WERI-Rb-1 (cell line): ENCODE data around the gene PRPF38B.

Source experiments
- DNase-seq: peaks from one replicate; pipeline ENCODE4 v3.0.0-alpha.2; 2020
- H3K27ac ChIP-seq: fragments of 250-450 bp; sonication (Bioruptor Pico); 2 replicates; pipeline ENCODE4 v1.5.1; 2020; ENCODE audit warnings: mild to moderate bottlenecking, moderate library complexity
- H3K27me3 ChIP-seq: fragments of 250-450 bp; sonication (Bioruptor Pico); 2 replicates; pipeline ENCODE4 v1.5.1; 2021; ENCODE audit warnings: mild to moderate bottlenecking, low read depth, moderate library complexity; ENCODE audit not compliant: insufficient read depth, severe bottlenecking
- H3K36me3 ChIP-seq: fragments of 250-450 bp; sonication (Bioruptor Pico); 2 replicates; pipeline ENCODE4 v1.5.1; 2020; ENCODE audit warnings: mild to moderate bottlenecking, moderate library complexity
- H3K4me3 ChIP-seq: 2 replicates; pipeline ENCODE4 v1.5.1; 2011; ENCODE audit warnings: low read depth, mild to moderate bottlenecking, control low read depth, low read length
- H3K9me3 ChIP-seq: fragments of 250-450 bp; sonication (Bioruptor Pico); 2 replicates; pipeline ENCODE4 v1.5.1; 2021; ENCODE audit warnings: mild to moderate bottlenecking, moderate library complexity; ENCODE audit not compliant: severe bottlenecking
- CTCF ChIP-seq: IDR thresholded peaks from 2 replicates; pipeline ENCODE4 v1.5.1; 2011; ENCODE audit warnings: low read depth, mild to moderate bottlenecking, control low read depth, inconsistent platforms, low read length

Gene PRPF38B

GRCh38 chr1:108712606-108713150, 20.6 kb downstream of the PRPF38B start, which contains the start of gene FNDC7:
Gene FNDC7, plus strand, starts transcription at chr1:108712908. Its CDS starts 26 bp downstream, at chr1:108712934.
- H3K27me3 ChIP-seq, result no peaks in the 10 kb centered on the region
- no peaks in the 10 kb centered on the region for H3K36me3 ChIP-seq
- no peaks in the 10 kb centered on the region for H3K9me3 ChIP-seq
- H3K27ac ChIP-seq, result no peak within 1 kb of the TSS
- no peak for TF ChIP-seq CTCF
- DNase-seq, result no peak
- no peak within 1 kb of the TSS for H3K4me3 ChIP-seq

GRCh38 chr1:108715932-108716331, 23.8 kb downstream of the PRPF38B start:
- Histone ChIP-seq H3K9me3 (no peaks in the 10 kb centered on the region), H3K36me3 (no peaks in the 10 kb centered on the region), H3K27ac (no peak overlapping the region), H3K27me3 (no peaks in the 10 kb centered on the region), H3K4me3 (no peak overlapping the region)
- TF ChIP-seq CTCF, result no peak
- no peak for DNase-seq

- Histone ChIP-seq H3K27me3 (no peaks in the 10 kb centered on the region), H3K36me3 (no peaks in the 10 kb centered on the region), H3K27ac (no peak overlapping the region), H3K9me3 (no peaks in the 10 kb centered on the region), H3K4me3 (no peak overlapping the region)
- TF ChIP-seq CTCF, result no peak
- DNase-seq, result no peak
Measured at GRCh38 chr1:108716437-108717230, 24.5 kb downstream of the PRPF38B start.

GRCh38 chr1:108717774-108718316, 25.7 kb downstream of the PRPF38B start:
- Histone ChIP-seq H3K27ac (no peak overlapping the region), H3K36me3 (no peaks in the 10 kb centered on the region), H3K9me3 (no peaks in the 10 kb centered on the region), H3K27me3 (no peaks in the 10 kb centered on the region), H3K4me3 (no peak overlapping the region)
- no peak for DNase-seq
- TF ChIP-seq CTCF, result no peak

- H3K36me3 ChIP-seq, result no peaks in the 10 kb centered on the region
- H3K27me3 ChIP-seq, result no peaks in the 10 kb centered on the region
- no peak for DNase-seq
- H3K4me3 ChIP-seq, result no peak overlapping the region
- no peak overlapping the region for H3K27ac ChIP-seq
- no peaks in the 10 kb centered on the region for H3K9me3 ChIP-seq
- no peak for TF ChIP-seq CTCF
Measured at GRCh38 chr1:108718927-108719655, 27.0 kb downstream of the PRPF38B start.
